Prostate gland (tissue), 2 donors: ENCODE results near the gene GNL1.
"Not testable (repeated sequence)": the region's sequence is repeated elsewhere in the genome, so short reads cannot be mapped to it uniquely, and the experiment has no call there.

ENCODE experiments used
- CTCF ChIP-seq, 4 experiments: fragments of 200-600 bp in 2 of 4; fragments of 450-650 bp in 2 of 4; sonication (generic) in 2 of 4; IDR thresholded peaks; 1 replicate in 3 of 4; 2 replicates in 1 of 4; pipeline ENCODE4 v1.5.1; 2016 to 2019; ENCODE audit warnings: antibody characterized with exemption in 4 of 4, mild to moderate bottlenecking in 2 of 4, moderate library complexity in 2 of 4
- POLR2A ChIP-seq: fragments of 450-650 bp; IDR thresholded peaks from one replicate; pipeline ENCODE4 v1.6.1; 2016; ENCODE audit warnings: antibody characterized with exemption, mild to moderate bottlenecking

- not testable (repeated sequence) for TF ChIP-seq CTCF (IDR thresholded peaks at IDR 0.05); POLR2A
These were observed 59.1 kb downstream of the GNL1 start for GRCh38 chr6:30497261-30497599.
